Muscle layer of duodenum (tissue), 2 donors: ENCODE measurements around the gene TMEM123.
"Not testable (repeated sequence)": the region's sequence is repeated elsewhere in the genome, so short reads cannot be mapped to it uniquely, and the experiment has no call there.

Experiments
- H3K27ac ChIP-seq: one replicate; pipeline ENCODE4 v1.7.0; 2013; ENCODE audit warnings: mild to moderate bottlenecking, low read length
- H3K27me3 ChIP-seq: one replicate; pipeline ENCODE4 v1.7.0; 2013; ENCODE audit warnings: low read depth, mild to moderate bottlenecking, control low read depth, low read length
- H3K36me3 ChIP-seq, 2 donors: one replicate each; pipeline ENCODE4 v1.7.0; 2013; ENCODE audit warnings: low read length in 2 of 2, control low read depth in 1 of 2, mild to moderate bottlenecking in 1 of 2; ENCODE audit not compliant: insufficient read depth in 2 of 2, control insufficient read depth in 1 of 2
- H3K4me1 ChIP-seq, 2 donors: one replicate each; pipeline ENCODE4 v1.7.0; 2013; ENCODE audit warnings: low read length in 2 of 2, mild to moderate bottlenecking in 2 of 2, control low read depth in 1 of 2, moderate library complexity in 1 of 2; ENCODE audit not compliant: insufficient read depth in 2 of 2, control insufficient read depth in 1 of 2
- H3K4me3 ChIP-seq, 2 donors: one replicate each; pipeline ENCODE4 v1.7.0; 2013; ENCODE audit warnings: low read length in 2 of 2, low read depth in 1 of 2, mild to moderate bottlenecking in 1 of 2
- H3K9me3 ChIP-seq, 2 donors: one replicate each; pipeline ENCODE4 v1.7.0; 2013; ENCODE audit warnings: low read length in 2 of 2, control low read depth in 1 of 2, mild to moderate bottlenecking in 1 of 2; ENCODE audit not compliant: control insufficient read depth in 1 of 2
- donor health status: healthy.

TMEM123 gene

DNA sequence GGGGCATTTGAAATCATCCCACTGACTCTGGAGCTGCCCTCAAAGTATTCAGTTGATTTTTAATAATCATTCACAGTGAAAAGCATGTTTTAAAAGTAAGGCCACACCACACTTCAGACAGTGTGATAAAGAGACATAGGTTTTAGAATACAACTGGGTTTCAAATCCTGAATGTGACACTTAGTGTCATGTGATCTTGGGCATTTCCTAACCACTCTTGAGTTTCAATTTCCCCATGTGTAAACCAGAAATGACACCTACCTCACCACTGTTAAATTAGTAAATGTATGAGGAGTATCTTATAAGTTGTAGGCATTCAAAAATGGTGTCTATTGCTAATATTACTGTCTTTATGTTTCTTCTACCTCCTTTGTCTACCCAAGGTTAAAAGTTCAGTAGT, 5.4 kb downstream of the TMEM123 start:
- Histone ChIP-seq H3K27me3 (no peaks in the 10 kb centered on the region), H3K36me3 (no peaks in the 10 kb centered on the region), H3K4me1 (peaks cover 11 to 24% of the 10 kb centered on the region in 2 donors), H3K4me3 (no peak overlapping the region), H3K9me3 (no peaks in the 10 kb centered on the region), H3K27ac (no peak overlapping the region)

- H3K36me3 ChIP-seq = no peaks in the 10 kb centered on the region
- H3K27ac ChIP-seq = no peak overlapping the region
- peaks cover 11 to 24% of the 10 kb centered on the region in 2 donors for H3K4me1 ChIP-seq
- no peaks in the 10 kb centered on the region for H3K27me3 ChIP-seq
- no peaks in the 10 kb centered on the region for H3K9me3 ChIP-seq
- no peak overlapping the region for H3K4me3 ChIP-seq
These were observed 6.0 kb downstream of the TMEM123 start for GRCh38 chr11:102446606-102447005.

DNA sequence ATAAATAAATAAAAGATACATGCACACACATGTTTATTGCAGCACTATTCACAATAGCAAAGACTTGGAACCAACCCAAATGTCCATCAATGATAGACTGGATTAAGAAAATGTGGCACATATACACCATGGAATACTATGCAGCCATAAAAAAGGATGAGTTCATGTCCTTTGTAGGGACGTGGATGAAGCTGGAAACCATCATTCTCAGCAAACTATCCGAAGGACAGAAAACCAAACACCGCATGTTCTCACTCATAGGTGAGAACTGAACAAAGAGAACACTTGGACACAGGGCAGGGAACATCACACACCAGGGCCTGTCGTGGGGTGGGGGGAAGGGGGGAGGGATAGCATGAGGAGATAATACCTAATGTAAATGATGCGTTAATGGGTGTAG, 7.9 kb downstream of the TMEM123 start:
- not testable (repeated sequence) for H3K27me3 ChIP-seq, H3K4me3 ChIP-seq, H3K27ac ChIP-seq, H3K9me3 ChIP-seq, H3K36me3 ChIP-seq
- H3K4me1 ChIP-seq = peaks cover 0 to 11% of the 10 kb centered on the region in 2 donors

DNA sequence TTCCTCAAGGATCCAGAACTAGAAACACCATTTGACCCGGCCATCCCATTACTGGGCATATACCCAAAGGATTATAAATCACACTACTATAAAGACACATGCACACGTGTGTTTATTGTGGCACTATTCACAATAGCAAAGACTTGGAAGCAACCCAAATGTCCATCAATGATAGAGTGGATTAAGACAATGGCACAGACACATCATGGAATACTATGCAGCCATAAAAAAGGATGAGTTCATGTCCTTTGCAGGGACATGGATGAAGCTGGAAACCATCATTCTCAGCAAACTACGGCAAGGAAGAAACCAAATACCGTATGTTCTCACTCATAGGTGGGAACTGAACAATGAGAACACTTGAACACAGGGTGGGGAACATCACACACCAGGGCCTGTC, 8.4 kb downstream of the TMEM123 start:
- not testable (repeated sequence) for H3K9me3 ChIP-seq, H3K27ac ChIP-seq, H3K4me3 ChIP-seq, H3K27me3 ChIP-seq, H3K4me1 ChIP-seq, H3K36me3 ChIP-seq

GRCh38 chr11:102439063-102439363, 13.6 kb downstream of the TMEM123 start:
- H3K27ac ChIP-seq, H3K27me3 ChIP-seq, H3K4me1 ChIP-seq, H3K4me3 ChIP-seq, H3K9me3 ChIP-seq, H3K36me3 ChIP-seq: not testable (repeated sequence)

- no peak overlapping the region for H3K4me3 ChIP-seq
These were observed 14.1 kb downstream of the TMEM123 start for GRCh38 chr11:102438311-102439062.

DNA sequence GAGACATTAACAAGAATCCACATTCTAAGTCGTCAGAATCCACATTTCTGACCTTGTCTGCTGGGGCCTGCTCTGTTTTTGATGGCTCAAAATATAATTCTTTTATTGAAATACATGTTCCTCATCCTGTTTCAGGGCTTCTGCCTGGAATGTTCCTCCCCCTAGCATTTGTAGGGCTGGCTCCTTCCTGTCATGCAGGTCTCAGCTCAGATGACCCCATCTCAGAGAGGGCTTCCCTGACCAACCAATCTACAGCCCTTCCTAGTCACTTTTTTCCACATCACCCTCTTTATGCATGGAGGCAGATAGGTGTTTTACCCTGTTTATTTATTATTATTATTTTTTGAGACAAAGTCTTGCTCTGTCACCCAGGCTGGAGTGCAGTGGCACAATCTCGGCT, 14.8 kb downstream of the TMEM123 start:
- Histone ChIP-seq H3K9me3 (no peaks in the 10 kb centered on the region), H3K36me3 (no peaks in the 10 kb centered on the region), H3K4me3 (no peak overlapping the region), H3K27ac (no peak overlapping the region), H3K4me1 (peaks cover 0 to 4% of the 10 kb centered on the region in 2 donors), H3K27me3 (no peaks in the 10 kb centered on the region)

More at GRCh38 chr11:102438311-102439062, 14.1 kb downstream of the TMEM123 start:
- no peaks in the 10 kb centered on the region for H3K9me3 ChIP-seq
- H3K27ac ChIP-seq = no peak overlapping the region
- peaks cover 0 to 4% of the 10 kb centered on the region in 2 donors for H3K4me1 ChIP-seq
- no peaks in the 10 kb centered on the region for H3K27me3 ChIP-seq
- no peaks in the 10 kb centered on the region for H3K36me3 ChIP-seq

DNA sequence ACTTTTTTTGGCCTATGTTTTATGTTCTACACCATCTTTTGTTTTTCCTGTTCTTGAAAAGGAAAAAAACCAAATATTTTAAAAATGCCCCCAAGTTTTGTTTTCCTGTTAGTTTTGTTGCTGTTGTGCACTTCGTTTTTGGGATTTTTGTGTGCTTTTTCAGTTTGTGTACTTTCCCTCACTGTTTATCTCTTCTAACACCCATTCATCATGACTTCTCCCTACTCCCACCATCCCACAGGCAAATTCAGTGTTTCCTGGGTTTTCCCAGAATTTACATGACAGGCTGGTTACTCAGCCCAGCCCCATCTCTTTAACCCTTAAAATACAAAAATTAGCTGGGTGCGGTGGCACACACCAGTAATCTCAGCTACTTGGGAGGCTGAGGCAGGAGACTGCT, 15.6 kb downstream of the TMEM123 start:
- Histone ChIP-seq H3K36me3 (no peaks in the 10 kb centered on the region), H3K27me3 (no peaks in the 10 kb centered on the region), H3K27ac (no peak overlapping the region), H3K4me1 (peaks cover 0 to 4% of the 10 kb centered on the region in 2 donors), H3K9me3 (no peaks in the 10 kb centered on the region), H3K4me3 (no peak overlapping the region)

DNA sequence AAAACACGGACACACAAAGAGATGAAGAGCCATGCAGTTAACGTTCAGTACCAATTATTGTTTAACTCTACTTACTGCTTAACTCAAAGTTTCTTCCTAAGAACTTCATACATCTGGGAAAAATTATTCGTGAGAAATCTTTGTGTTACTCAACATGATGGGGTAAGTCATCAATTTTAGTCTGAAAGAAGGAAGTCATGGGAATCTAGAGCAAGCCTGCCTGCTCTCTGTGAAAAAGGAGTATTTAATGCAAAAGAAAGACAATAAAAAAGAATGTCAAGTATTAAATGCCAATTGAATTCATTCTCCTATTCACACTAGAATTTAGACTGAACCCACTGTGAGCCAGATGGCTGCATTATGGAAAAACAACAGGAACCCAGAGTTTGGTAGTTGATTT, 16.0 kb downstream of the TMEM123 start:
- Histone ChIP-seq H3K4me3 (no peak overlapping the region), H3K27ac (no peak overlapping the region), H3K36me3 (no peaks in the 10 kb centered on the region), H3K9me3 (no peaks in the 10 kb centered on the region), H3K4me1 (peaks cover 0 to 4% of the 10 kb centered on the region in 2 donors), H3K27me3 (no peaks in the 10 kb centered on the region)

GRCh38 chr11:102435688-102436087, 16.9 kb downstream of the TMEM123 start:
- Histone ChIP-seq H3K4me3 (no peak overlapping the region), H3K27ac (no peak overlapping the region), H3K36me3 (no peaks in the 10 kb centered on the region), H3K4me1 (peaks cover 0 to 6% of the 10 kb centered on the region in 2 donors), H3K9me3 (no peaks in the 10 kb centered on the region), H3K27me3 (no peaks in the 10 kb centered on the region)

DNA sequence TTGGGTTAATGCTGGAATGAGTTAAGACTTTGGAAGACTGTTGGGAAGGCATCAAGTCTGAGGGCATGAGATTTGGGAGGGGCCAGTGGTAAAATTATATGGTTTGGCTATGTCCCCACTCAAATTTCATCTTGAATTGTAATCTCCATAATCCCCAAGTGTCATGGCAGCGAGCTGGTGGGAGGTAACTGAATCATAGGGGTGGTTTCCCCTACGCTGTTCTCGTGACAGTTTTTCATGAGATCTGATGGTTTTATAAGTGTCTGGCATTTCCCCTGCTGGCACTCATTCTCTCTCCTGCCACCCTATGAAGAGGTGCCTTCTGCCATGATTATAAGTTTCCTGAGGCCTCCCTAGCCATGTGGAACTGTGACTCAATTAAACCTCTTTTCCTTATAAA, 19.0 kb downstream of the TMEM123 start:
- H3K27me3 ChIP-seq, H3K27ac ChIP-seq, H3K4me3 ChIP-seq, H3K36me3 ChIP-seq, H3K9me3 ChIP-seq: not testable (repeated sequence)
- H3K4me1 ChIP-seq = peaks cover 0 to 24% of the 10 kb centered on the region in 2 donors

DNA sequence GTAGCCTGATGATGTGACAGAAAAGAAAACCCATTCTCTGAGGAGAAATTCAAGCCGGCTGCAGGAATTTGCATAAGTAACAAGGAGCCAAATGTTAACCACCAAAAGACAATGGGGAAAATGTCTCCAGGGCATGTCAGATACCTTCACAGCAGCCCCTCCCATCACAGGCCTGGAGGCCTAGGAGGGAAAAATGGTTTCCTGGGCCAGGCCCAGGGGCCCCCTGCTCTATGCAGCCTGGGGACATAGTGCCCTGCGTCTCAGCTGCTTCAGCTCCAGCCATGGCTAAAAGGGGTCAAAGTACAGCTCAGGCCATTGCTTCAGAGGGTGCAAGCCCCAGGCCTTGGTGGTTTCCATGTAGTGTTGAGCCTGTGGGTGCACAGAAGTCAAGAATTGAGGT, 20.0 kb downstream of the TMEM123 start:
- H3K9me3 ChIP-seq, H3K4me3 ChIP-seq, H3K36me3 ChIP-seq, H3K27ac ChIP-seq, H3K27me3 ChIP-seq: not testable (repeated sequence)
- H3K4me1 ChIP-seq = peaks cover 0 to 24% of the 10 kb centered on the region in 2 donors
